HG03045 (cell line): Measurements from ENCODE around the gene AK4.
"Not testable (repeated sequence)": the region's sequence is repeated elsewhere in the genome, so short reads cannot be mapped to it uniquely, and the experiment has no call there.

Experiments used
- ATAC-seq: cut with Tn5 transposase; IDR thresholded peaks from one replicate; pipeline ENCODE4 v1.9.1; 2021; ENCODE audit warnings: mild to moderate bottlenecking, moderate library complexity; ENCODE audit not compliant: unreplicated experiment

AK4 gene

GRCh38 chr1:65150108-65150463 lies 2.1 kb downstream of the AK4 start:
- ATAC-seq = no peak

GRCh38 chr1:65150583-65151263 lies 2.7 kb downstream of the AK4 start:
- ATAC-seq = no peak

GRCh38 chr1:65151641-65152040 lies 3.6 kb downstream of the AK4 start:
- no peak for ATAC-seq

GRCh38 chr1:65153635-65154034 lies 5.6 kb downstream of the AK4 start:
- ATAC-seq = no peak

- no peak for ATAC-seq
Observed at GRCh38 chr1:65156910-65157545, 9.0 kb downstream of the AK4 start.

GRCh38 chr1:65157546-65157941 lies 9.5 kb downstream of the AK4 start:
- ATAC-seq = no peak

- ATAC-seq = not testable (repeated sequence)
Observed at GRCh38 chr1:65159291-65159688, 11.3 kb downstream of the AK4 start.

- no peak for ATAC-seq
Observed at GRCh38 chr1:65159801-65160523, 12.0 kb downstream of the AK4 start.

- ATAC-seq = no peak
Observed at GRCh38 chr1:65163201-65163805, 15.3 kb downstream of the AK4 start.

- not testable (repeated sequence) for ATAC-seq
Observed at GRCh38 chr1:65164101-65164500, 16.1 kb downstream of the AK4 start.

- ATAC-seq = no peak
Observed at GRCh38 chr1:65164633-65165032, 16.6 kb downstream of the AK4 start.

GRCh38 chr1:65165269-65165993 lies 17.4 kb downstream of the AK4 start:
- ATAC-seq = peak; percentile 69

GRCh38 chr1:65166572-65167305 lies 18.7 kb downstream of the AK4 start:
- no peak for ATAC-seq

GRCh38 chr1:65167586-65168242 lies 19.7 kb downstream of the AK4 start:
- ATAC-seq = no peak

- ATAC-seq = no peak
Observed at GRCh38 chr1:65168867-65169266, 20.9 kb downstream of the AK4 start.

GRCh38 chr1:65170511-65171142 lies 22.6 kb downstream of the AK4 start:
- ATAC-seq = no peak

- no peak for ATAC-seq
Observed at GRCh38 chr1:65172936-65173690, 25.1 kb downstream of the AK4 start.

GRCh38 chr1:65174585-65174984 lies 26.6 kb downstream of the AK4 start:
- peak; percentile 84 for ATAC-seq
